Measurements from ENCODE around the gene ACADVL. TPM values are rescaled to one million over a fixed set of nuclear protein-coding genes. Genes with fewer than 3 reads are reported as not detected.
A peak's percentile ranks its signal among the peaks of the same experiment; 100 is the strongest.

The ACADVL gene
- total RNA-seq, 1 experiment from 2014 or later = 283 TPM

DNA sequence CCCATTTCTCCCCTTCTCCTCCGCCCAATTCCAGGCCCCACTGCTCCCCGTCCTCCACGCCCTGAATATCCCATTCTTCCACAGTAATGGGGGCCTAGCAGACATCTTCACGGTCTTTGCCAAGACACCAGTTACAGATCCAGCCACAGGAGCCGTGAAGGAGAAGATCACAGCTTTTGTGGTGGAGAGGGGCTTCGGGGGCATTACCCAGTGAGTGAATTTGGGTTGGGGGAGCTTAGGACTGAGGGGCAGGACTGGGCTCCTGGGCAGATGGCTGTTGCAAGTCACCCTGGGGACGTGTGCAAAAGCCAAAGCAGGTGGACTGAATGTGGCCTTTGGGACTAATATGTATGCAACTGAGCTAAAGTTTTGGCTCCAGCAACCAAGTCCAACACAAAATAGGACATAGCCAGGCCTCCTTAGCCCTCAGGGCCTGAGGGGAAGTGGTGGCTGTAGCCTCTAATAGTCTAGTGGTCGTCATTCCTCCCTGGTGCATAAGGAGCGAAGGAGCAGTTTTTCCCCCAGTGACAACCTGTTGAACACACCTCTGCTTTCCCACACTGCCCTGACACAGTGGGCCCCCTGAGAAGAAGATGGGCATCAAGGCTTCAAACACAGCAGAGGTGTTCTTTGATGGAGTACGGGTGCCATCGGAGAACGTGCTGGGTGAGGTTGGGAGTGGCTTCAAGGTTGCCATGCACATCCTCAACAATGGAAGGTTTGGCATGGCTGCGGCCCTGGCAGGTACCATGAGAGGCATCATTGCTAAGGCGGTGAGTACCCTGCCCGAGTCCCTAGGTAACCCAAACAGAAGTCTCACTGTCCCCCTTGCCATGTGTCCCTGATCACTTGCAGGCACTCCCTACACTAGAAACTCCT is 2.6 kb downstream of the ACADVL start:
- no peak overlapping the region for H2BK120ac ChIP-seq (ENCODE audit: low read depth, low read length, poor library complexity, severe bottlenecking)
- no peak overlapping the region for H2BK20ac ChIP-seq (ENCODE audit: low read depth, low read length, poor library complexity, severe bottlenecking)
- Mint-ChIP-seq H3K27me3 (ENCODE audit: low read depth) (peaks cover 1% of the 10 kb centered on the region; the same call in 1 of the 2 replicates), H3K36me3 (ENCODE audit: insufficient read depth in 1 of 3, low read depth in 3 of 3) (peaks cover 17 to 63% (median 52%) of the 10 kb centered on the region in 3 experiments; a peak in 6 of 7 replicates), H3K9me3 (no peaks in the 10 kb centered on the region; a peak in 1 of 5 replicates), H3K4me1 (peaks cover 34% of the 10 kb centered on the region in 2 experiments), H3K4me3 (peak overlapping the region in 1 of 2 experiments; percentile 97; a peak in 2 of 5 replicates), H3K27ac (peak overlapping the region in 1 of 3 experiments; percentile 53; a peak in 1 of 7 replicates)
- H3K23me2 ChIP-seq (ENCODE audit: insufficient read length, low read depth, low read length, poor library complexity, severe bottlenecking) = peaks cover 5% of the 10 kb centered on the region
- H3K4me1 ChIP-seq (ENCODE audit: insufficient read depth, low read length) = no peaks in the 10 kb centered on the region
- H4K8ac ChIP-seq (replicated peaks; ENCODE audit: insufficient read length, low read depth, low read length) = no peak overlapping the region
- no peak overlapping the region for H2AFZ ChIP-seq (ENCODE audit: low read length)
- H3K79me1 ChIP-seq (ENCODE audit: insufficient read depth, low read depth, low read length, poor library complexity, severe bottlenecking) = no peaks in the 10 kb centered on the region
- H3K9ac ChIP-seq (ENCODE audit: extremely low read depth, insufficient read length, low read length) = no peak overlapping the region
- no peak overlapping the region for H4K91ac ChIP-seq (ENCODE audit: insufficient read length, low read depth, low read length)
- peak; percentile 21 for DNase-seq
- no peak overlapping the region for H2BK12ac ChIP-seq (ENCODE audit: insufficient read length, low read depth, low read length)
- no peak overlapping the region for H3K14ac ChIP-seq (ENCODE audit: insufficient read depth, low read length)
- no peak overlapping the region for H3K4ac ChIP-seq (ENCODE audit: low read depth, low read length)
- no peak overlapping the region for H3T11ph ChIP-seq (ENCODE audit: low read length)
- no peaks in the 10 kb centered on the region for H3K27me3 ChIP-seq (ENCODE audit: insufficient read depth, low read length)
- H4K20me1 ChIP-seq (ENCODE audit: control insufficient read depth, insufficient read depth, insufficient read length) = no peaks in the 10 kb centered on the region
- H3K18ac ChIP-seq (ENCODE audit: insufficient read length, low read depth, low read length) = no peak overlapping the region
- no CpG with 5 or more reads among the region's 15 CpGs for WGBS (ENCODE audit: extremely low coverage, insufficient read length, low lambda C conversion rate)
- H3K27ac ChIP-seq (ENCODE audit: insufficient read length, low read depth, low read length) = no peak overlapping the region
- H3K4me2 ChIP-seq (ENCODE audit: insufficient read depth, insufficient read length, low read length) = no peak overlapping the region
- H3K9me3 ChIP-seq (ENCODE audit: control insufficient read depth, low read depth, low read length) = no peaks in the 10 kb centered on the region
- H2AK5ac ChIP-seq (ENCODE audit: insufficient read length, low read length) = no peak overlapping the region
- no peak overlapping the region for H2BK5ac ChIP-seq (ENCODE audit: insufficient read length, low read length)
- H2BK15ac ChIP-seq (ENCODE audit: low read depth, low read length) = no peak overlapping the region
- no peak overlapping the region for H3K56ac ChIP-seq (ENCODE audit: insufficient read length, low read depth, low read length)
- TF ChIP-seq, protein P1, sequence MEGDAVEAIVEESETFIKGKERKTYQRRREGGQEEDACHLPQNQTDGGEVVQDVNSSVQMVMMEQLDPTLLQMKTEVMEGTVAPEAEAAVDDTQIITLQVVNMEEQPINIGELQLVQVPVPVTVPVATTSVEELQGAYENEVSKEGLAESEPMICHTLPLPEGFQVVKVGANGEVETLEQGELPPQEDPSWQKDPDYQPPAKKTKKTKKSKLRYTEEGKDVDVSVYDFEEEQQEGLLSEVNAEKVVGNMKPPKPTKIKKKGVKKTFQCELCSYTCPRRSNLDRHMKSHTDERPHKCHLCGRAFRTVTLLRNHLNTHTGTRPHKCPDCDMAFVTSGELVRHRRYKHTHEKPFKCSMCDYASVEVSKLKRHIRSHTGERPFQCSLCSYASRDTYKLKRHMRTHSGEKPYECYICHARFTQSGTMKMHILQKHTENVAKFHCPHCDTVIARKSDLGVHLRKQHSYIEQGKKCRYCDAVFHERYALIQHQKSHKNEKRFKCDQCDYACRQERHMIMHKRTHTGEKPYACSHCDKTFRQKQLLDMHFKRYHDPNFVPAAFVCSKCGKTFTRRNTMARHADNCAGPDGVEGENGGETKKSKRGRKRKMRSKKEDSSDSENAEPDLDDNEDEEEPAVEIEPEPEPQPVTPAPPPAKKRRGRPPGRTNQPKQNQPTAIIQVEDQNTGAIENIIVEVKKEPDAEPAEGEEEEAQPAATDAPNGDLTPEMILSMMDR (conservative IDR thresholded peaks at IDR 0.05) = no peak
- H3K79me2 ChIP-seq (ENCODE audit: insufficient read depth, low read length) = no peaks in the 10 kb centered on the region
- H3K23ac ChIP-seq (ENCODE audit: insufficient read length, low read depth, low read length) = no peak overlapping the region
- H4K5ac ChIP-seq (ENCODE audit: insufficient read length, low read depth, low read length) = no peak overlapping the region
